ENCODE data around the gene DDX41. TPM values are rescaled to one million over a fixed set of nuclear protein-coding genes. Genes with fewer than 3 reads are reported as not detected.

DDX41 gene
- total and polyA plus RNA-seq, 2 of the 13 experiments (the other 11 are each of a cell fraction or from before 2014, with no cell fraction given): 62.8 to 105 TPM

- TF ChIP-seq ZNF710 (CRISPR knock-in tag; IDR thresholded peaks at IDR 0.05; ENCODE audit: borderline replicate concordance) (0 out of 2 replicates have a peak, but pooled peaks have one; percentile 54), ZNF558 (CRISPR knock-in tag; IDR thresholded peaks at IDR 0.05; ENCODE audit: borderline replicate concordance) (no peak), ZNF264 (CRISPR knock-in tag; IDR thresholded peaks at IDR 0.05) (peak; percentile 52; the same call in 1 of the 2 replicates), NONO (IDR thresholded peaks at IDR 0.05) (no peak), NONO (CRISPR knock-in tag; conservative IDR thresholded peaks at IDR 0.05) (peak; percentile 41; the same call in 1 of the 2 replicates), ELF3 (CRISPR knock-in tag; IDR thresholded peaks at IDR 0.05) (0 out of 2 replicates have a peak, but pooled peaks have one; percentile 15), SMAD1 (CRISPR knock-in tag; IDR thresholded peaks at IDR 0.05; ENCODE audit: borderline replicate concordance, low read depth) (0 out of 2 replicates have a peak, but pooled peaks have one; percentile 10), ATF4 (CRISPR knock-in tag; IDR thresholded peaks at IDR 0.05) (0 out of 4 replicates have a peak, but pooled peaks of 1 of the 2 experiments have one; percentile 11), ZNF33B (CRISPR knock-in tag; IDR thresholded peaks at IDR 0.05) (no peak), POGK (CRISPR knock-in tag; conservative IDR thresholded peaks at IDR 0.05) (0 out of 2 replicates have a peak, but pooled peaks have one; percentile 42), POLR2AphosphoS5 (IDR thresholded peaks at IDR 0.05; ENCODE audit: low read depth, low read length) (peak; percentile 86), ZBTB1 (CRISPR knock-in tag; IDR thresholded peaks at IDR 0.05; ENCODE audit: borderline replicate concordance) (no peak), TAF15 (IDR thresholded peaks at IDR 0.05; ENCODE audit: low read depth, low read length, poor library complexity, severe bottlenecking) (no peak)
- TF ChIP-seq, protein P1, sequence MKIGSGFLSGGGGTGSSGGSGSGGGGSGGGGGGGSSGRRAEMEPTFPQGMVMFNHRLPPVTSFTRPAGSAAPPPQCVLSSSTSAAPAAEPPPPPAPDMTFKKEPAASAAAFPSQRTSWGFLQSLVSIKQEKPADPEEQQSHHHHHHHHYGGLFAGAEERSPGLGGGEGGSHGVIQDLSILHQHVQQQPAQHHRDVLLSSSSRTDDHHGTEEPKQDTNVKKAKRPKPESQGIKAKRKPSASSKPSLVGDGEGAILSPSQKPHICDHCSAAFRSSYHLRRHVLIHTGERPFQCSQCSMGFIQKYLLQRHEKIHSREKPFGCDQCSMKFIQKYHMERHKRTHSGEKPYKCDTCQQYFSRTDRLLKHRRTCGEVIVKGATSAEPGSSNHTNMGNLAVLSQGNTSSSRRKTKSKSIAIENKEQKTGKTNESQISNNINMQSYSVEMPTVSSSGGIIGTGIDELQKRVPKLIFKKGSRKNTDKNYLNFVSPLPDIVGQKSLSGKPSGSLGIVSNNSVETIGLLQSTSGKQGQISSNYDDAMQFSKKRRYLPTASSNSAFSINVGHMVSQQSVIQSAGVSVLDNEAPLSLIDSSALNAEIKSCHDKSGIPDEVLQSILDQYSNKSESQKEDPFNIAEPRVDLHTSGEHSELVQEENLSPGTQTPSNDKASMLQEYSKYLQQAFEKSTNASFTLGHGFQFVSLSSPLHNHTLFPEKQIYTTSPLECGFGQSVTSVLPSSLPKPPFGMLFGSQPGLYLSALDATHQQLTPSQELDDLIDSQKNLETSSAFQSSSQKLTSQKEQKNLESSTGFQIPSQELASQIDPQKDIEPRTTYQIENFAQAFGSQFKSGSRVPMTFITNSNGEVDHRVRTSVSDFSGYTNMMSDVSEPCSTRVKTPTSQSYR (CRISPR knock-in tag; IDR thresholded peaks at IDR 0.05; ENCODE audit: borderline replicate concordance): peak; percentile 29; the same call in 1 of the 2 replicates
- TF ChIP-seq, protein P2, sequence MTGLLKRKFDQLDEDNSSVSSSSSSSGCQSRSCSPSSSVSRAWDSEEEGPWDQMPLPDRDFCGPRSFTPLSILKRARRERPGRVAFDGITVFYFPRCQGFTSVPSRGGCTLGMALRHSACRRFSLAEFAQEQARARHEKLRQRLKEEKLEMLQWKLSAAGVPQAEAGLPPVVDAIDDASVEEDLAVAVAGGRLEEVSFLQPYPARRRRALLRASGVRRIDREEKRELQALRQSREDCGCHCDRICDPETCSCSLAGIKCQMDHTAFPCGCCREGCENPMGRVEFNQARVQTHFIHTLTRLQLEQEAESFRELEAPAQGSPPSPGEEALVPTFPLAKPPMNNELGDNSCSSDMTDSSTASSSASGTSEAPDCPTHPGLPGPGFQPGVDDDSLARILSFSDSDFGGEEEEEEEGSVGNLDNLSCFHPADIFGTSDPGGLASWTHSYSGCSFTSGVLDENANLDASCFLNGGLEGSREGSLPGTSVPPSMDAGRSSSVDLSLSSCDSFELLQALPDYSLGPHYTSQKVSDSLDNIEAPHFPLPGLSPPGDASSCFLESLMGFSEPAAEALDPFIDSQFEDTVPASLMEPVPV (CRISPR knock-in tag; IDR thresholded peaks at IDR 0.05): peak; percentile 76
- TF ChIP-seq, protein P3, sequence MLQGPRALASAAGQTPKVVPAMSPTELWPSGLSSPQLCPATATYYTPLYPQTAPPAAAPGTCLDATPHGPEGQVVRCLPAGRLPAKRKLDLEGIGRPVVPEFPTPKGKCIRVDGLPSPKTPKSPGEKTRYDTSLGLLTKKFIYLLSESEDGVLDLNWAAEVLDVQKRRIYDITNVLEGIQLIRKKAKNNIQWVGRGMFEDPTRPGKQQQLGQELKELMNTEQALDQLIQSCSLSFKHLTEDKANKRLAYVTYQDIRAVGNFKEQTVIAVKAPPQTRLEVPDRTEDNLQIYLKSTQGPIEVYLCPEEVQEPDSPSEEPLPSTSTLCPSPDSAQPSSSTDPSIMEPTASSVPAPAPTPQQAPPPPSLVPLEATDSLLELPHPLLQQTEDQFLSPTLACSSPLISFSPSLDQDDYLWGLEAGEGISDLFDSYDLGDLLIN (CRISPR knock-in tag; IDR thresholded peaks at IDR 0.05; ENCODE audit: borderline replicate concordance): 0 out of 2 replicates have a peak, but pooled peaks have one; percentile 6
Observed at GRCh38 chr5:177497292-177498012, 19.3 kb downstream of the DDX41 start, which contains the start of gene PDLIM7 (continued).

Data from HepG2 (cell line).